Activated B cell treated with CpG ODN at 0.5 μM for 24 hours (primary cell): ENCODE measurements around the gene PREP. TPM values are rescaled to one million over a fixed set of nuclear protein-coding genes. Genes with fewer than 3 reads are reported as not detected.
A peak's percentile ranks its signal among the peaks of the same experiment; 100 is the strongest.

Experiments used
- ATAC-seq: fragments of 200-7000 bp; cut with Tn5 transposase; one replicate; pipeline ENCODE4 v1.10.0; 2021; ENCODE audit warnings: low read depth, mild to moderate bottlenecking, moderate library complexity
- CTCF ChIA-PET: fragments of 350-600 bp; sonication (Branson Sonifier 250); formaldehyde crosslinking; loops from one replicate; lab custom pipeline; 2021; ENCODE audit warnings: antibody characterized with exemption; lab: Charles Lee
- POLR2A ChIA-PET: fragments of 350-600 bp; sonication (Branson Sonifier 250); formaldehyde crosslinking; loops from one replicate; lab custom pipeline; 2021; ENCODE audit warnings: antibody characterized with exemption; lab: Charles Lee
- DNase-seq: peaks from one replicate; pipeline ENCODE4 v3.0.0; 2022
- H3K27ac Mint-ChIP-seq: one replicate; pipeline ENCODE4 v1.8.0; 2020; ENCODE audit warnings: mixed read lengths
- H3K27me3 Mint-ChIP-seq: one replicate; pipeline ENCODE4 v1.8.0; 2021; ENCODE audit warnings: mixed read lengths
- H3K36me3 Mint-ChIP-seq: one replicate; pipeline ENCODE4 v1.8.0; 2021; ENCODE audit warnings: low read depth, mixed read lengths
- H3K4me1 Mint-ChIP-seq: one replicate; pipeline ENCODE4 v1.8.0; 2021; ENCODE audit warnings: mixed read lengths
- H3K4me3 Mint-ChIP-seq: one replicate; pipeline ENCODE4 v1.8.0; 2020; ENCODE audit warnings: mild to moderate bottlenecking, mixed read lengths
- H3K9me3 Mint-ChIP-seq: one replicate; pipeline ENCODE4 v1.8.0; 2020; ENCODE audit warnings: mixed read lengths
- intact Hi-C: fragments of 100-400 bp; cut with micrococcal nuclease; formaldehyde crosslinking; loops from one replicate; pipeline ENCODE4 v1.15.1; 2024
- total RNA-seq: library from RNA; stranded (reverse); gene quantifications from 2 replicates; pipeline ENCODE4 v1.2.3, GENCODE V29; 2022
- TF ChIP-seq, protein P1 (sequence below): fragments of 200-600 bp; IDR thresholded peaks from one replicate; pipeline ENCODE4 v1.8.0; 2022; ENCODE audit warnings: antibody characterized with exemption, mild to moderate bottlenecking

PREP gene
- total RNA-seq, 1 donor from 2014 or later: 31.1 TPM

DNA sequence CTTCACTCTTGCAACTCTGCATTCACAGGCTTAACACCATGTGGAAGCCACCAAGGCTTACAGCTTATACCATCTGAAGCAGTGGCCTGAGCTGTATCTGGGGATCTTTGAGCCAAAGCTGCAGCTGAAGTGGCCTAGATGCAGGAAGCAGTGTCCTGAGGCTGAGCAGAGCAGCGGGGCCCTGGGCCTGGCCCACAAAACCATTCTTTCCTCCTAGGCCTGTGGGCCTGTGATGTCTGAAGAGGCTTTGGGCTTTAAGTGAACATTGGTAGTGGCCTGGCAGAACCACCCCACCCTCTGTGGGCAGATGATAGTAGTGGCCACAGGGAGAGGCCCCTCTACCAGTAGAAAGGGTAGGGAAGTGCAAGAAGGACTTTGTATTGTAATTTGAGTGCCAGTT lies 6.9 kb upstream of the PREP start:
- H3K27ac Mint-ChIP-seq: no peak overlapping the region
- peaks cover 41% of the 10 kb centered on the region for H3K27me3 Mint-ChIP-seq
- no peak overlapping the region for H3K4me3 Mint-ChIP-seq
- H3K9me3 Mint-ChIP-seq: peaks cover under 1% of the 10 kb centered on the region
- intact Hi-C loops: no loop called here
- no peak for DNase-seq
- CTCF ChIA-PET: no interaction called here
- H3K36me3 Mint-ChIP-seq: no peaks in the 10 kb centered on the region
- POLR2A ChIA-PET: no interaction called here
- no peak for ATAC-seq
- H3K4me1 Mint-ChIP-seq: no peaks in the 10 kb centered on the region
- TF ChIP-seq, protein P1, sequence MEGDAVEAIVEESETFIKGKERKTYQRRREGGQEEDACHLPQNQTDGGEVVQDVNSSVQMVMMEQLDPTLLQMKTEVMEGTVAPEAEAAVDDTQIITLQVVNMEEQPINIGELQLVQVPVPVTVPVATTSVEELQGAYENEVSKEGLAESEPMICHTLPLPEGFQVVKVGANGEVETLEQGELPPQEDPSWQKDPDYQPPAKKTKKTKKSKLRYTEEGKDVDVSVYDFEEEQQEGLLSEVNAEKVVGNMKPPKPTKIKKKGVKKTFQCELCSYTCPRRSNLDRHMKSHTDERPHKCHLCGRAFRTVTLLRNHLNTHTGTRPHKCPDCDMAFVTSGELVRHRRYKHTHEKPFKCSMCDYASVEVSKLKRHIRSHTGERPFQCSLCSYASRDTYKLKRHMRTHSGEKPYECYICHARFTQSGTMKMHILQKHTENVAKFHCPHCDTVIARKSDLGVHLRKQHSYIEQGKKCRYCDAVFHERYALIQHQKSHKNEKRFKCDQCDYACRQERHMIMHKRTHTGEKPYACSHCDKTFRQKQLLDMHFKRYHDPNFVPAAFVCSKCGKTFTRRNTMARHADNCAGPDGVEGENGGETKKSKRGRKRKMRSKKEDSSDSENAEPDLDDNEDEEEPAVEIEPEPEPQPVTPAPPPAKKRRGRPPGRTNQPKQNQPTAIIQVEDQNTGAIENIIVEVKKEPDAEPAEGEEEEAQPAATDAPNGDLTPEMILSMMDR: no peak

- Mint-ChIP-seq H3K4me1 (peaks cover 37% of the 10 kb centered on the region), H3K27ac (peak overlapping the region; percentile 68), H3K9me3 (no peaks in the 10 kb centered on the region), H3K36me3 (peaks cover 4% of the 10 kb centered on the region), H3K4me3 (peak overlapping the region; percentile 93), H3K27me3 (peaks cover 5% of the 10 kb centered on the region)
- ATAC-seq (peak; percentile 43), DNase-seq (no peak)
- intact Hi-C loops: loop anchor here (2.0 to 5.0 kb wide), 2 partner anchors 86 to 545 kb away; partner anchors contain the start of gene HACE1
- TF ChIP-seq, protein P1: no peak
- ChIA-PET POLR2A (interaction anchor here (0.7 to 1.1 kb wide), 2 partner anchors 478 to 761 kb away, joined by 3 to 5 read pairs; no protein-coding TSS in a partner anchor), CTCF (interaction anchor here (1.0 to 1.2 kb wide), 4 partner anchors 312 to 325 kb away, joined by 3 to 13 read pairs (median 4); no protein-coding TSS in a partner anchor)
Measured at GRCh38 chr6:105402090-105402938, 568 bp downstream of the PREP start.

DNA sequence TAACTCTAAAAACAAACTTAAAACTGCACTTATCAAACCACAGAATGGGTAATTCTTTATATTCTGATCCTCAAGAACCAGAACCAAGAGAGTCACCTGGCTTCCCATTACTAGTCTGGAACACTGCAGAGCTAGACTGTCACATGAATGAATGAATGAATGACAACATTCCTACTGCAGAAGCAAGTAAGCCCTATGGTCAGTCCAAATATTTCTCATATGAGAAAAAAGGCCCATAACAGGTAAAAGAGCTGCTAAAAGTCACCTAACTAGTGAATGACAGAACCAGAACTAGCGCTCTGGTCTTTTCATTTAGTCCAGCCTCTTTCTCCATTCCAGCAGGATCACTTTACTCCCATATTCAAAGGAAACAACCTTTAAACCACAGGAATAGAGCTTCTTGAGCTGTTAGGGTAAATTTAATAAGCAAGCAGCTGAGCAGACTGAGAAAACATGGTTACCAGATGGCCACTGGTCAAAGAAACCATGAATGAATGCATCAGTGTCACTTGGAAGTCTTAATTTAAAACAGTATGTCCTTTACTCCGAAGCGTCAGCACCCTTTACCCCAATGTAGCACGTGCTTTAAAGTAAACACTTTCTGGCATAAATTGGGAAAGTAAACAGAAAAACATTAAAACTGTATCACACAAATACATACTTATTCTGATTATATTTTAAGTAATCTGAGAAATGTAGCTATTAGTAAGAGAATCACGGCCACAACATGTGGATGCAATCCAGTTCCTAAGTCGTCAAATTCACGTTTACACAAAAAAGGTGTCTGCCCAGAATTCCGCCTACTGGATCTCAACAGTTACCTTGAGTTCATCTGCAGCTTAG lies 1.4 kb downstream of the PREP start:
- ChIA-PET POLR2A (no interaction called here), CTCF (interaction anchor here (1.2 kb wide), 1 partner anchor 313 kb away, joined by 5 read pairs; no protein-coding TSS in a partner anchor)
- no peak for DNase-seq
- H3K4me1 Mint-ChIP-seq: peaks cover 37% of the 10 kb centered on the region
- intact Hi-C loops: loop anchor here (2.0 to 5.0 kb wide), 2 partner anchors 85 to 544 kb away; partner anchors contain the start of gene HACE1
- TF ChIP-seq, protein P1: no peak
- ATAC-seq: no peak
- H3K27me3 Mint-ChIP-seq: peaks cover 2% of the 10 kb centered on the region
- peak overlapping the region; percentile 93 for H3K4me3 Mint-ChIP-seq
- no peaks in the 10 kb centered on the region for H3K9me3 Mint-ChIP-seq
- H3K27ac Mint-ChIP-seq: no peak overlapping the region
- H3K36me3 Mint-ChIP-seq: peaks cover 5% of the 10 kb centered on the region

GRCh38 chr6:105400501-105400900 lies 2.4 kb downstream of the PREP start:
- CTCF ChIA-PET: no interaction called here
- Mint-ChIP-seq H3K4me1 (peaks cover 37% of the 10 kb centered on the region), H3K27ac (no peak overlapping the region), H3K4me3 (no peak overlapping the region), H3K27me3 (peaks cover 2% of the 10 kb centered on the region), H3K36me3 (peaks cover 14% of the 10 kb centered on the region), H3K9me3 (no peaks in the 10 kb centered on the region)
- intact Hi-C loops: loop anchor here (5.0 kb wide), 1 partner anchor 543 kb away; the partner anchor contains the start of gene HACE1
- POLR2A ChIA-PET: no interaction called here
- TF ChIP-seq, protein P1: no peak
- ATAC-seq (no peak), DNase-seq (no peak)
